ENCODE data around the gene TCP11L2.

GRCh38 chr12:106357549-106358395 lies 55.2 kb downstream of the TCP11L2 start, which contains the start of gene POLR3B:
- TF ChIP-seq CTCF (IDR thresholded peaks at IDR 0.05; ENCODE audit: low read depth, low read length, poor library complexity, severe bottlenecking), result peak; percentile 79
- TF ChIP-seq EZH2phosphoT487 (IDR thresholded peaks at IDR 0.05; ENCODE audit: borderline replicate concordance, low read length), result no peak

Data from DOHH2 (cell line).